Measurements from ENCODE around the gene FOXO1.

FOXO1 gene

DNA sequence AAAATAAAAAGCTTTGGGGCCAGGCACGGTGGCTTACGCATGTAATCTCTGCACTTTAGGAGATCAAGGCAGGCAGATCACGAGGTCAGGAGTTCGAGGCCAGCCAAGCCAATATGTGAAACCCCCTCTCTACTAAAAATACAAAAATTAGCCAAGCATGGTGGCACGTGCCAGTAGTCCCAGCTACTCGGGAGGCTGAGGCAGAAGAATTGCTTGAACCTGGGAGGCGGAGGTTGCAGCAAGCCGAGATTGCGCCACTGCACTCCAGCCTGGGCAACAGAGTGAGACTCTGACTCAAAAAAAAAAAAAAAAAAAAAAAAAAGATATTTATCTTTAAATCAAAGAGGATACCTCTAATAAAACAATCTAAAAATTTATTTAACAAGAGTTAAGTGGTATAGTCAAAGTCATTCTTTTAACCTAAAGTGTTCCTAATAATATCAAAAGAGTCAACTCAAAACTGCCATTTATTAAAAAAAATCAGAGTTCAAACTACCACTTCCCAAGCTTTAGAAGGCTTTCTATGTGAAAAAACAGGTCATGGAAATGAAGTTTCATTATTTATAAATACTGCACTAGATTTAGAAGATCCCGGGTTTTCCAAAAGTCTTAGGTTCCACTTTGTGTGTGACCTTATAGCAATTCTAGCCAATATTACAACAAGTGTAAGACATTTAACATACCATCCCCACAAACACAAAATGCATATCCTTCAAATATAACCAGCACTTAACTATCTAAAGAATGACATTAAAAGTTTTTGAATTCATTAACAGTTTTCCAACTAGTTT lies 4.4 kb downstream of the FOXO1 start:
- no peak overlapping the region for H2AFZ ChIP-seq (ENCODE audit: low read length)
- H4K20me1 ChIP-seq (ENCODE audit: insufficient read depth, low read length): no peaks in the 10 kb centered on the region
- H3K4me2 ChIP-seq (ENCODE audit: low read length): peak overlapping the region; percentile 65
- H3K36me3 ChIP-seq (ENCODE audit: insufficient read depth, low read length): peaks cover 27% of the 10 kb centered on the region; the same call in 1 of the 2 replicates
- no peaks in the 10 kb centered on the region for H3K9me3 ChIP-seq (ENCODE audit: low read length)
- H3K27ac ChIP-seq (ENCODE audit: low read depth, low read length, poor library complexity, severe bottlenecking): peak overlapping the region; percentile 78
- peak overlapping the region; percentile 99 for H3K9ac ChIP-seq (ENCODE audit: low read length)
- H3K79me2 ChIP-seq (ENCODE audit: insufficient read depth, low read length): peaks cover 88% of the 10 kb centered on the region
- H3K4me3 ChIP-seq (ENCODE audit: low read depth, low read length, poor library complexity, severe bottlenecking): peak overlapping the region; percentile 98
- H3K9me2 ChIP-seq (ENCODE audit: low read depth, low read length): no peaks in the 10 kb centered on the region
- no peaks in the 10 kb centered on the region for H3K27me3 ChIP-seq (ENCODE audit: insufficient read depth, low read length)
- peaks cover 62% of the 10 kb centered on the region for H3K4me1 ChIP-seq (ENCODE audit: insufficient read depth, low read length, severe bottlenecking)
- no peaks in the 10 kb centered on the region for H3F3A ChIP-seq (ENCODE audit: insufficient read depth, low read length)
- TF ChIP-seq, protein P1, sequence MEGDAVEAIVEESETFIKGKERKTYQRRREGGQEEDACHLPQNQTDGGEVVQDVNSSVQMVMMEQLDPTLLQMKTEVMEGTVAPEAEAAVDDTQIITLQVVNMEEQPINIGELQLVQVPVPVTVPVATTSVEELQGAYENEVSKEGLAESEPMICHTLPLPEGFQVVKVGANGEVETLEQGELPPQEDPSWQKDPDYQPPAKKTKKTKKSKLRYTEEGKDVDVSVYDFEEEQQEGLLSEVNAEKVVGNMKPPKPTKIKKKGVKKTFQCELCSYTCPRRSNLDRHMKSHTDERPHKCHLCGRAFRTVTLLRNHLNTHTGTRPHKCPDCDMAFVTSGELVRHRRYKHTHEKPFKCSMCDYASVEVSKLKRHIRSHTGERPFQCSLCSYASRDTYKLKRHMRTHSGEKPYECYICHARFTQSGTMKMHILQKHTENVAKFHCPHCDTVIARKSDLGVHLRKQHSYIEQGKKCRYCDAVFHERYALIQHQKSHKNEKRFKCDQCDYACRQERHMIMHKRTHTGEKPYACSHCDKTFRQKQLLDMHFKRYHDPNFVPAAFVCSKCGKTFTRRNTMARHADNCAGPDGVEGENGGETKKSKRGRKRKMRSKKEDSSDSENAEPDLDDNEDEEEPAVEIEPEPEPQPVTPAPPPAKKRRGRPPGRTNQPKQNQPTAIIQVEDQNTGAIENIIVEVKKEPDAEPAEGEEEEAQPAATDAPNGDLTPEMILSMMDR (IDR thresholded peaks at IDR 0.05; ENCODE audit: low read length): no peak
- TF ChIP-seq EZH2 (IDR thresholded peaks at IDR 0.05; ENCODE audit: borderline replicate concordance, low read length): no peak

DNA sequence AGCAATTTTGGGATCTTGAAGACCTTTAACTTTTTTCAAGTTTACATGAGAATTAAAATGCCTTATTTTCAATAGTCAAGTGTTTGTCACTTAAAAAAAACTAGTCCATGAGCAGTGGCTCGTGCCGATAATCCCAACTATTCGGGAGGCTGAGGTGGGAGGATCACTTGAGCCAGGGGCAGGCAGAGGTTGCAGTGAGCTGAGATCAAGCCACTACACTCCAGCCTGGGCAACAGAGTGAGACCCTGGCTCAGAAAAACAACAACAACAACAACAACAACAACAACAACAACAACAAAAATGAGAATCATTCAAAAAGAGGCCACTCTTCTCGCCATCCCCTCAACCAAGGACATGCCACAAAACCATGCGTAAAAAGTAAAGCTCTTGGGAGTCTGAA lies 5.7 kb downstream of the FOXO1 start:
- no peaks in the 10 kb centered on the region for H3K9me3 ChIP-seq (ENCODE audit: low read length)
- H3K27ac ChIP-seq (ENCODE audit: low read depth, low read length, poor library complexity, severe bottlenecking): peak overlapping the region; percentile 64
- H3K9me2 ChIP-seq (ENCODE audit: low read depth, low read length): no peaks in the 10 kb centered on the region
- H3K36me3 ChIP-seq (ENCODE audit: insufficient read depth, low read length): peaks cover 22% of the 10 kb centered on the region; the same call in 1 of the 2 replicates
- no peaks in the 10 kb centered on the region for H3K27me3 ChIP-seq (ENCODE audit: insufficient read depth, low read length)
- H4K20me1 ChIP-seq (ENCODE audit: insufficient read depth, low read length): no peaks in the 10 kb centered on the region
- peak overlapping the region; percentile 32 for H3K4me3 ChIP-seq (ENCODE audit: low read depth, low read length, poor library complexity, severe bottlenecking)
- no peak overlapping the region for H2AFZ ChIP-seq (ENCODE audit: low read length)
- peaks cover 76% of the 10 kb centered on the region for H3K4me1 ChIP-seq (ENCODE audit: insufficient read depth, low read length, severe bottlenecking)
- H3K4me2 ChIP-seq (ENCODE audit: low read length): peak overlapping the region; percentile 48
- no peak overlapping the region; the same call in 1 of the 2 replicates for H3K9ac ChIP-seq (ENCODE audit: low read length)
- peaks cover 97% of the 10 kb centered on the region for H3K79me2 ChIP-seq (ENCODE audit: insufficient read depth, low read length)
- TF ChIP-seq, protein P1 (IDR thresholded peaks at IDR 0.05; ENCODE audit: low read length): no peak
- TF ChIP-seq EZH2 (IDR thresholded peaks at IDR 0.05; ENCODE audit: borderline replicate concordance, low read length): no peak
- no peaks in the 10 kb centered on the region; the same call in 1 of the 2 replicates for H3F3A ChIP-seq (ENCODE audit: insufficient read depth, low read length)

DNA sequence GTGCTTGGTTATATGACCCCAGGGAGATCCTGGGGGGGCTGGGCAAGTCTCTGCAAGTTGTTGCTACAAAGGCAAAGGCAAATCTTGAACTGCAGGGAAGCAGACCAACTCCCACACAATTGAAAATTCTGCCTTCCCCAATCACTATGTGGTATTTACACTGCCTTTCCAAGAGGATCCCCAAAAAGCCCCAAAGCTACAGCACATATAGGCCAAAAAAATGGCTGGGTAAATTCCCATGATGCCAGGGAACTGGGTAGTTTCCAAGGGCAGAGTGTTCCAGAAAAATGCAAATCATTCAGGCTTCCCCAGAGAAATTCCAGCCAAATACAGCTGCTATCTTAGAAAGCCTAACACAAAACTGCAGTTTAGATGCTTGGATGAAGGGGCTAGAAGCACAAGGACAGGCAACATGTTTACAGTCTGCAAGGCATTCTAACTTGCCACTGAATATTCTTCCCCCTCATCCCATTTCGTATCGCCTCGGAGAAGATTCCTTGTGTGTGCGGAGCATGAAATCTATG lies 6.2 kb downstream of the FOXO1 start:
- no peak for TF ChIP-seq EZH2 (IDR thresholded peaks at IDR 0.05; ENCODE audit: borderline replicate concordance, low read length)
- TF ChIP-seq, protein P1 (IDR thresholded peaks at IDR 0.05; ENCODE audit: low read length): no peak
- Histone ChIP-seq H3K4me1 (ENCODE audit: insufficient read depth, low read length, severe bottlenecking) (peaks cover 80% of the 10 kb centered on the region), H3K79me2 (ENCODE audit: insufficient read depth, low read length) (peaks cover 98% of the 10 kb centered on the region), H3K27me3 (ENCODE audit: insufficient read depth, low read length) (no peaks in the 10 kb centered on the region), H4K20me1 (ENCODE audit: insufficient read depth, low read length) (no peaks in the 10 kb centered on the region), H3K9me2 (ENCODE audit: low read depth, low read length) (no peaks in the 10 kb centered on the region), H3K4me3 (ENCODE audit: low read depth, low read length, poor library complexity, severe bottlenecking) (peak overlapping the region; percentile 32), H3K27ac (ENCODE audit: low read depth, low read length, poor library complexity, severe bottlenecking) (peak overlapping the region; percentile 64), H2AFZ (ENCODE audit: low read length) (no peak overlapping the region), H3K36me3 (ENCODE audit: insufficient read depth, low read length) (peaks cover 19% of the 10 kb centered on the region; the same call in 1 of the 2 replicates), H3K4me2 (ENCODE audit: low read length) (peak overlapping the region; percentile 48), H3F3A (ENCODE audit: insufficient read depth, low read length) (no peaks in the 10 kb centered on the region; the same call in 1 of the 2 replicates), H3K9ac (ENCODE audit: low read length) (no peak overlapping the region; the same call in 1 of the 2 replicates), H3K9me3 (ENCODE audit: low read length) (no peaks in the 10 kb centered on the region)
